ENCODE measurements around the gene PELI2.

The PELI2 gene

GRCh38 chr14:56292970-56293369, 174.8 kb downstream of the PELI2 start:
- Histone ChIP-seq H2AFZ (no peak overlapping the region), H3K4me1 (no peaks in the 10 kb centered on the region), H3K79me2 (no peaks in the 10 kb centered on the region), H3K9me3 (ENCODE audit: control insufficient read depth, low read length) (no peaks in the 10 kb centered on the region), H3K9ac (no peak overlapping the region), H3K36me3 (ENCODE audit: control insufficient read depth, insufficient read depth, low read length) (no peaks in the 10 kb centered on the region), H3K4me3 (ENCODE audit: low read depth, low read length) (no peak overlapping the region), H3K27ac (no peak overlapping the region), H3K27me3 (ENCODE audit: control insufficient read depth, insufficient read depth, low read length) (no peaks in the 10 kb centered on the region), H3K4me2 (ENCODE audit: low read length) (no peak overlapping the region)
- TF ChIP-seq CTCF (IDR thresholded peaks at IDR 0.05) = no peak

- H3K27me3 ChIP-seq (ENCODE audit: control insufficient read depth, insufficient read depth, low read length) = no peaks in the 10 kb centered on the region
- no peak for TF ChIP-seq CTCF (IDR thresholded peaks at IDR 0.05)
- H3K9me3 ChIP-seq (ENCODE audit: control insufficient read depth, low read length) = no peaks in the 10 kb centered on the region
- no peaks in the 10 kb centered on the region for H3K36me3 ChIP-seq (ENCODE audit: control insufficient read depth, insufficient read depth, low read length)
- no peak overlapping the region for H3K4me2 ChIP-seq (ENCODE audit: low read length)
- no peak overlapping the region for H3K27ac ChIP-seq
- no peak overlapping the region for H3K4me3 ChIP-seq (ENCODE audit: low read depth, low read length)
- H3K4me1 ChIP-seq = no peaks in the 10 kb centered on the region
- H3K79me2 ChIP-seq = no peaks in the 10 kb centered on the region
- H2AFZ ChIP-seq = no peak overlapping the region
- no peak overlapping the region for H3K9ac ChIP-seq
Observed at GRCh38 chr14:56293506-56293905, 175.3 kb downstream of the PELI2 start.

- Histone ChIP-seq H3K27ac (no peak overlapping the region), H3K4me3 (ENCODE audit: low read depth, low read length) (no peak overlapping the region), H3K4me1 (no peaks in the 10 kb centered on the region), H2AFZ (no peak overlapping the region), H3K79me2 (no peaks in the 10 kb centered on the region), H3K36me3 (ENCODE audit: control insufficient read depth, insufficient read depth, low read length) (no peaks in the 10 kb centered on the region), H3K9me3 (ENCODE audit: control insufficient read depth, low read length) (no peaks in the 10 kb centered on the region), H3K4me2 (ENCODE audit: low read length) (no peak overlapping the region), H3K27me3 (ENCODE audit: control insufficient read depth, insufficient read depth, low read length) (no peaks in the 10 kb centered on the region), H3K9ac (no peak overlapping the region)
- no peak for TF ChIP-seq CTCF (IDR thresholded peaks at IDR 0.05)
Observed at GRCh38 chr14:56294128-56294527, 175.9 kb downstream of the PELI2 start.

- Histone ChIP-seq H2AFZ (no peak overlapping the region), H3K9ac (no peak overlapping the region), H3K36me3 (ENCODE audit: control insufficient read depth, insufficient read depth, low read length) (no peaks in the 10 kb centered on the region), H3K4me3 (ENCODE audit: low read depth, low read length) (no peak overlapping the region), H3K4me2 (ENCODE audit: low read length) (no peak overlapping the region), H3K4me1 (no peaks in the 10 kb centered on the region), H3K9me3 (ENCODE audit: control insufficient read depth, low read length) (no peaks in the 10 kb centered on the region), H3K27me3 (ENCODE audit: control insufficient read depth, insufficient read depth, low read length) (no peaks in the 10 kb centered on the region), H3K27ac (no peak overlapping the region), H3K79me2 (no peaks in the 10 kb centered on the region)
- TF ChIP-seq CTCF (IDR thresholded peaks at IDR 0.05) = no peak
Observed at GRCh38 chr14:56295743-56296142, 177.5 kb downstream of the PELI2 start.

- H3K9me3 ChIP-seq (ENCODE audit: control insufficient read depth, low read length) = no peaks in the 10 kb centered on the region
- H2AFZ ChIP-seq = no peak overlapping the region
- H3K4me1 ChIP-seq = no peaks in the 10 kb centered on the region
- no peak overlapping the region for H3K4me2 ChIP-seq (ENCODE audit: low read length)
- H3K4me3 ChIP-seq (ENCODE audit: low read depth, low read length) = no peak overlapping the region
- H3K9ac ChIP-seq = no peak overlapping the region
- no peaks in the 10 kb centered on the region for H3K27me3 ChIP-seq (ENCODE audit: control insufficient read depth, insufficient read depth, low read length)
- H3K36me3 ChIP-seq (ENCODE audit: control insufficient read depth, insufficient read depth, low read length) = no peaks in the 10 kb centered on the region
- H3K79me2 ChIP-seq = no peaks in the 10 kb centered on the region
- no peak overlapping the region for H3K27ac ChIP-seq
- TF ChIP-seq CTCF (IDR thresholded peaks at IDR 0.05) = no peak
Observed at GRCh38 chr14:56297449-56297848, 179.2 kb downstream of the PELI2 start.
